Heart left ventricle (tissue), 16 donors: ENCODE measurements around the gene PIGZ. TPM values are rescaled to one million over a fixed set of nuclear protein-coding genes. Genes with fewer than 3 reads are reported as not detected.

Source experiments
- ATAC-seq, 4 donors: fragments of 200-7000 bp; cut with Tn5 transposase; one replicate each; pipeline ENCODE4 v1.9.1; 2020 to 2022; ENCODE audit warnings: moderate library complexity in 4 of 4, mild to moderate bottlenecking in 3 of 4, moderate number of reproducible peaks in 1 of 4
- DNase-seq, 5 donors: peaks; one replicate each; pipeline ENCODE4 v3.0.0-alpha.2; 2020
- H3K27ac ChIP-seq, 12 donors: fragments of 200-600 bp; sonication (generic) in 4 of 12; one replicate each; pipeline versions ENCODE4 v1.5.0 to v1.8.0; 2016 to 2022; ENCODE audit warnings: mild to moderate bottlenecking in 2 of 12
- H3K27me3 ChIP-seq, 9 donors: fragments of 200-600 bp; sonication (generic) in 2 of 9; one replicate each; pipeline versions ENCODE4 v1.5.1 to v1.8.0; 2016 to 2022; ENCODE audit warnings: mild to moderate bottlenecking in 3 of 9
- H3K36me3 ChIP-seq, 9 donors: fragments of 200-600 bp; sonication (generic) in 2 of 9; one replicate each; pipeline versions ENCODE4 v1.5.0 to v1.8.0; 2018 to 2022; ENCODE audit warnings: mild to moderate bottlenecking in 2 of 9
- H3K4me1 ChIP-seq, 12 donors: fragments of 200-600 bp; sonication (generic) in 4 of 12; one replicate each; pipeline versions ENCODE4 v1.5.0 to v1.8.0; 2016 to 2022; ENCODE audit warnings: mild to moderate bottlenecking in 3 of 12
- H3K4me3 ChIP-seq, 12 donors: fragments of 200-600 bp; sonication (generic) in 4 of 12; one replicate each; pipeline versions ENCODE4 v1.5.0 to v1.8.0; 2017 to 2022; ENCODE audit warnings: mild to moderate bottlenecking in 9 of 12, moderate library complexity in 4 of 12
- H3K9me3 ChIP-seq, 12 donors: fragments of 200-600 bp; sonication (generic) in 4 of 12; one replicate each; pipeline versions ENCODE4 v1.5.0 to v1.8.0; 2016 to 2022; ENCODE audit warnings: mild to moderate bottlenecking in 1 of 12
- POLR2A ChIP-seq, 2 donors: fragments of 450-650 bp; IDR thresholded peaks; one replicate each; pipeline ENCODE4 v1.6.1; 2017; ENCODE audit warnings: antibody characterized with exemption in 2 of 2, mild to moderate bottlenecking in 2 of 2, moderate library complexity in 2 of 2
- WGBS, 4 donors: extraction: QIAGEN DNeasy Blood & Tissue Kit in 2 of 4; methylation state at CpG; one replicate each; pipeline versions ENCODE4 v1.1.5 to v1.1.7; 2013 to 2018; 5-methylcytosine and 5-hydroxymethylcytosine counted together
- intact Hi-C, 10 donors: fragments of 100-400 bp; cut with DNase I; formaldehyde crosslinking; loops; one replicate each; pipeline versions ENCODE4 v1.11.1 to v1.14.2; 2022
- polyA plus RNA-seq, 2 donors: library from polyadenylated mRNA; stranded (reverse); fragments of 200-250 nt; gene quantifications; one replicate each; pipeline ENCODE4 v1.2.3, GENCODE V29; 2013
- total RNA-seq, 9 donors: library from RNA; depleted of rRNA in 2 of 9; stranded (reverse); fragments of >200 nt in 2 of 9; fragmentation: NEBNext Ultra II Directional in 3 of 9; extraction: Animal tissue kit (Norgen Biotek cat#: 25700) in 3 of 9; gene quantifications; one replicate each; pipeline versions ENCODE4 v1.1.0 to v1.2.4, GENCODE V29; 2016 to 2023
- TF ChIP-seq, protein P1 (sequence below), 12 donors: fragments of 200-600 bp; sonication (generic) in 4 of 12; IDR thresholded peaks; one replicate each; pipeline versions ENCODE4 v1.5.0 to v1.8.0; 2018 to 2022; ENCODE audit warnings: antibody characterized with exemption in 12 of 12, mild to moderate bottlenecking in 5 of 12
- donor health status: ischemic (EF 13 %, LVEDD 7.1; RV severe dilation, severe dysfunction).
- donor health status: healthy with polysubstance abuse.
- donor health status: DM: no; HTN: yes; CAD: no.
- donor health status: DM: no; HTN: no; CAD: no.
- donor health status: ischemic (EF 25% LVEDD 6.9; RV normal size, moderate dysfunction).
- donor health status: ischemic (EF 25% LVEDD 5.7; RV mildly dilated, moderate dysfunction).
- donor health status: healthy.
- donor health status: DM: yes; HTN: yes; CAD: no.
- donor health status: ischemic (EF 35%, LVEDD 5.7; RV mildly dilated, moderate dysfunction).
- donor health status: nonischemic (EF 11% LVEDD 7.7; RV severe dilation, severe dysfunction).
- donor health status: DM: yes; HTN: yes; CAD: no.
- donor health status: PGD.
- donor health status: ischemic (EF 29% LVEDD 5.4; RV normal size, mild dysfunction).
- donor health status: nonischemic (EF 23%, LVEDD 6.1; RV moderate dilation, normal function).

The PIGZ gene
- total and polyA plus RNA-seq, 11 donors = 2.3 to 8.0 (median 5.9) TPM

GRCh38 chr3:196997311-196997710 lies 28.7 kb upstream of the PIGZ start:
- DNase-seq = peak in 1 of 5 donors; percentile 11
- Histone ChIP-seq H3K27me3 (no peaks in the 10 kb centered on the region), H3K4me3 (no peak overlapping the region), H3K36me3 (no peaks in the 10 kb centered on the region), H3K27ac (no peak overlapping the region), H3K4me1 (peaks cover 0 to 6% (median 0%) of the 10 kb centered on the region in 12 donors), H3K9me3 (peaks cover 0 to 6% (median 0%) of the 10 kb centered on the region in 12 donors)
- intact Hi-C loops = loop anchor here in 2 of 10 donors (5.0 to 10.0 kb wide), 2 partner anchors 190 to 507 kb away; no protein-coding TSS in a partner anchor
- 80 to 96% (median 95%) methylated on average over 13 to 15 of the region's 15 CpGs for WGBS, 4 donors
- ATAC-seq = no peak
- no peak for TF ChIP-seq POLR2A (IDR thresholded peaks at IDR 0.05)
- TF ChIP-seq, protein P1, sequence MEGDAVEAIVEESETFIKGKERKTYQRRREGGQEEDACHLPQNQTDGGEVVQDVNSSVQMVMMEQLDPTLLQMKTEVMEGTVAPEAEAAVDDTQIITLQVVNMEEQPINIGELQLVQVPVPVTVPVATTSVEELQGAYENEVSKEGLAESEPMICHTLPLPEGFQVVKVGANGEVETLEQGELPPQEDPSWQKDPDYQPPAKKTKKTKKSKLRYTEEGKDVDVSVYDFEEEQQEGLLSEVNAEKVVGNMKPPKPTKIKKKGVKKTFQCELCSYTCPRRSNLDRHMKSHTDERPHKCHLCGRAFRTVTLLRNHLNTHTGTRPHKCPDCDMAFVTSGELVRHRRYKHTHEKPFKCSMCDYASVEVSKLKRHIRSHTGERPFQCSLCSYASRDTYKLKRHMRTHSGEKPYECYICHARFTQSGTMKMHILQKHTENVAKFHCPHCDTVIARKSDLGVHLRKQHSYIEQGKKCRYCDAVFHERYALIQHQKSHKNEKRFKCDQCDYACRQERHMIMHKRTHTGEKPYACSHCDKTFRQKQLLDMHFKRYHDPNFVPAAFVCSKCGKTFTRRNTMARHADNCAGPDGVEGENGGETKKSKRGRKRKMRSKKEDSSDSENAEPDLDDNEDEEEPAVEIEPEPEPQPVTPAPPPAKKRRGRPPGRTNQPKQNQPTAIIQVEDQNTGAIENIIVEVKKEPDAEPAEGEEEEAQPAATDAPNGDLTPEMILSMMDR (IDR thresholded peaks at IDR 0.05) = no peak

DNA sequence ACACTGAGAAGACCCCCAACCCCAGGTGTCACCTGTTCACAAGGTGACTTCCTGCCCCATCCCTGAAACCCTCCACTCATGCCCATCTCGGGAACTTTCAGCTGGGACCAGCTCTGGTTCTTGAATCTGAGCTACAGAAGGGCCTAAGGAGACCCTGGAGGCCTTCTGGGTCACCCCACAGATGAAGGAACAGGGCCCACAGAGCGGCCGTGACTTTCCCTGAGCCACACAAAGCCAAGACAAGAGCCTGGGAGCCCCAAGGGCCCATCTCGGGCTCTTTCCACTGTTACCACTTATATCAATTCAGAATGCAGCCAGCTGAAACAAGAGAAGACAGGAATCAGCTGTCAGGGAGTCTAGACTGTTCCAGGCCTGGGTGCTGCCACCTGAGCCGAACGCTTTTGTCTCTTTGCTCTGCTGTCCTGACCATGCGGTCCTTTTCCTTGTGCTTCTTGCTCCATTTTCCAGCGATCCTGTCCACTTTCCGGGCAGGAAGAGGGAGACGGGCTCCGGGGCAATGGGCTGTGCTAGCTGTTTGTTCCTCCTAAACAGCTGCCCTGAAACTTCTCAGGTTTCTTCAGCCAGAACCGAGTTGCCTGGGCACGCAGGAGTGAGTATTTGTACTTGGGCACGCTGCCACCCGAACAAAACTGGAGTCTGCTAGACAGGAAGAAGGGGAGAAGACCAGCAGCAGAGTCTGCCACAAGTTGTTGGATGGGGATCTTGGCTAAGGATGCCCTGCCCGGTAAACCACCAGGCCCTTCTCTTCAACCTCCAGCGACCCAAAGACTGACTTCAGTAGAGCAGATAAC lies 28.0 kb upstream of the PIGZ start:
- Histone ChIP-seq H3K27ac (no peak overlapping the region), H3K4me1 (no peaks in the 10 kb centered on the region), H3K4me3 (no peak overlapping the region), H3K9me3 (peaks cover 0 to 6% (median 0%) of the 10 kb centered on the region in 12 donors), H3K27me3 (no peaks in the 10 kb centered on the region), H3K36me3 (no peaks in the 10 kb centered on the region)
- no peak for ATAC-seq
- 79 to 91% (median 81%) methylated on average over 17 of the region's 17 CpGs for WGBS, 4 donors
- no peak for TF ChIP-seq POLR2A (IDR thresholded peaks at IDR 0.05)
- intact Hi-C loops = loop anchor here in 2 of 10 donors (5.0 to 10.0 kb wide), 2 partner anchors 191 to 508 kb away; no protein-coding TSS in a partner anchor
- DNase-seq = peak in 2 of 5 donors; percentile 6 to 35

GRCh38 chr3:196995646-196996355 lies 27.2 kb upstream of the PIGZ start:
- ATAC-seq = no peak
- no peak overlapping the region for H3K27ac ChIP-seq
- WGBS, 4 donors = 77 to 83% (median 81%) methylated on average over 14 of the region's 14 CpGs

DNA sequence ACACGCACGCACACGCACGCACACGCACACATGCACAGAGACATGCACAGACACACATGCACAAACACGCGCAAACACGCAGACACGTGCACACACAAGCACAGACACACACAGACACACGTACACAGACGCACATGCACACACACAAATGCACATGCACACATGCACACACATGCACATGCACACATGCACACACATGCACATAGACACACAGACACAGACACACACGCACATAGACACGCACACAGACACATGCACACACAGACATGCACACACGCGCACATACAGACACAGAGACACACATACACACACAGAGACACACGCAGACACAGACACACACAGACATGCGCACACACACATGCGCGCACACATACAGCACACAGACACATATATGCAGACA lies 26.4 kb upstream of the PIGZ start:
- TF ChIP-seq POLR2A (IDR thresholded peaks at IDR 0.05) = no peak
- TF ChIP-seq, protein P1 (IDR thresholded peaks at IDR 0.05) = no peak
- Histone ChIP-seq H3K27me3 (no peaks in the 10 kb centered on the region), H3K4me1 (no peaks in the 10 kb centered on the region), H3K9me3 (peaks cover 0 to 6% (median 0%) of the 10 kb centered on the region in 12 donors), H3K36me3 (no peaks in the 10 kb centered on the region), H3K4me3 (no peak overlapping the region), H3K27ac (no peak overlapping the region)
- DNase-seq (peak in 2 of 5 donors; percentile 5 to 26), ATAC-seq (no peak)
- intact Hi-C loops = loop anchor here in 2 of 10 donors (5.0 to 10.0 kb wide), 2 partner anchors 192 to 510 kb away; no protein-coding TSS in a partner anchor
- 94 to 96% (median 96%) methylated on average over 19 of the region's 19 CpGs for WGBS, 4 donors

More at GRCh38 chr3:196995646-196996355, 27.2 kb upstream of the PIGZ start:
- H3K9me3 ChIP-seq = peaks cover 0 to 6% (median 0%) of the 10 kb centered on the region in 12 donors
- H3K4me1 ChIP-seq = no peaks in the 10 kb centered on the region
- H3K36me3 ChIP-seq = no peaks in the 10 kb centered on the region
- intact Hi-C loops = loop anchor here in 2 of 10 donors (5.0 to 10.0 kb wide), 2 partner anchors 192 to 509 kb away; no protein-coding TSS in a partner anchor
- DNase-seq = peak in 2 of 5 donors; percentile 16
- no peak overlapping the region for H3K4me3 ChIP-seq
- H3K27me3 ChIP-seq = no peaks in the 10 kb centered on the region
- TF ChIP-seq, protein P1 (IDR thresholded peaks at IDR 0.05) = no peak
- no peak for TF ChIP-seq POLR2A (IDR thresholded peaks at IDR 0.05)
